ENCODE results near the gene SYNGR1.

The SYNGR1 gene

GRCh38 chr22:39369586-39369985 lies 19.8 kb downstream of the SYNGR1 start:
- TF ChIP-seq, protein P1, sequence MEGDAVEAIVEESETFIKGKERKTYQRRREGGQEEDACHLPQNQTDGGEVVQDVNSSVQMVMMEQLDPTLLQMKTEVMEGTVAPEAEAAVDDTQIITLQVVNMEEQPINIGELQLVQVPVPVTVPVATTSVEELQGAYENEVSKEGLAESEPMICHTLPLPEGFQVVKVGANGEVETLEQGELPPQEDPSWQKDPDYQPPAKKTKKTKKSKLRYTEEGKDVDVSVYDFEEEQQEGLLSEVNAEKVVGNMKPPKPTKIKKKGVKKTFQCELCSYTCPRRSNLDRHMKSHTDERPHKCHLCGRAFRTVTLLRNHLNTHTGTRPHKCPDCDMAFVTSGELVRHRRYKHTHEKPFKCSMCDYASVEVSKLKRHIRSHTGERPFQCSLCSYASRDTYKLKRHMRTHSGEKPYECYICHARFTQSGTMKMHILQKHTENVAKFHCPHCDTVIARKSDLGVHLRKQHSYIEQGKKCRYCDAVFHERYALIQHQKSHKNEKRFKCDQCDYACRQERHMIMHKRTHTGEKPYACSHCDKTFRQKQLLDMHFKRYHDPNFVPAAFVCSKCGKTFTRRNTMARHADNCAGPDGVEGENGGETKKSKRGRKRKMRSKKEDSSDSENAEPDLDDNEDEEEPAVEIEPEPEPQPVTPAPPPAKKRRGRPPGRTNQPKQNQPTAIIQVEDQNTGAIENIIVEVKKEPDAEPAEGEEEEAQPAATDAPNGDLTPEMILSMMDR (IDR thresholded peaks at IDR 0.05; ENCODE audit: borderline replicate concordance, control extremely low read depth, extremely low read depth, insufficient read depth, missing control alignments) = no peak
- no peak for DNase-seq (ENCODE audit: low spot score)
- in situ Hi-C loops (cut with MboI; ENCODE audit: low sequenced_read_pairs, unreplicated experiment) = no loop called here

DNA sequence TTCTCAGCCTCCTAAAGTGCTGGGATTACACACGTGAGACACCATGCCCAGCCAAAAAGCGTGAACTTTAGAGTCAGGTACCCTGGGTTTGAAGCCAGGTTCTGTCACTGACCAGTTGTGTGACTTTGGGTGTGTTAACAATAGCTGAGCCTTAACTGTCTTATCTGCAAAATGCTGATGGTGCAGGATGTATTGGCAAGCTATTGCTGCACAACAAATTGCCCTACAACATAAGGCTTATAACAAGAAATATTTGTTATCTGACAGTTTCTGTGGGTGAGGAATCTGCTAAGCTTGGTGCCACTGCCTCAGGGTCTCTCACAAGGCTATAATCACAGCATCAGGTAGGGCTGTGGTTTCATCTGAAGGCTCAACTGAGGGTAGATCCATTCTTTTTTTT lies 21.9 kb downstream of the SYNGR1 start:
- TF ChIP-seq, protein P1 (IDR thresholded peaks at IDR 0.05; ENCODE audit: borderline replicate concordance, control extremely low read depth, extremely low read depth, insufficient read depth, missing control alignments) = no peak
- in situ Hi-C loops (cut with MboI; ENCODE audit: low sequenced_read_pairs, unreplicated experiment) = no loop called here

DNA sequence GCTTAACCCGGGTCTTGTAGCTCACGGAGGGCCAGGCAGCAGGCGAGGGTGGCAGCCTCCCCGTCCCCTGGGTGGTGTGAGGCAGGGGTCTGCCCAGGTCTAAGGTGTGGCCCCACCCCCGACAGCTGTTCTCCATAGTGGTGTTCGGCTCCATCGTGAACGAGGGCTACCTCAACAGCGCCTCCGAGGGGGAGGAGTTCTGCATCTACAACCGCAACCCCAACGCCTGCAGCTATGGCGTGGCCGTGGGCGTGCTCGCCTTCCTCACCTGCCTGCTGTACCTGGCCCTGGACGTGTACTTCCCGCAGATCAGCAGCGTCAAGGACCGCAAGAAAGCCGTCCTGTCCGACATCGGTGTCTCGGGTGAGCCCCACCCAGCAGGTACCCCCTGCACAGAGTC lies 24.4 kb downstream of the SYNGR1 start:
- in situ Hi-C loops (cut with MboI; ENCODE audit: low sequenced_read_pairs, unreplicated experiment) = no loop called here
- no peak for DNase-seq (ENCODE audit: low spot score)
- TF ChIP-seq, protein P1 (IDR thresholded peaks at IDR 0.05; ENCODE audit: borderline replicate concordance, control extremely low read depth, extremely low read depth, insufficient read depth, missing control alignments) = no peak

More for the DNA sequence above, 21.9 kb downstream of the SYNGR1 start:
- DNase-seq (ENCODE audit: low spot score) = no peak

GRCh38 chr22:39374801-39375200 lies 25.0 kb downstream of the SYNGR1 start:
- TF ChIP-seq, protein P1 (IDR thresholded peaks at IDR 0.05; ENCODE audit: borderline replicate concordance, control extremely low read depth, extremely low read depth, insufficient read depth, missing control alignments) = no peak
- in situ Hi-C loops (cut with MboI; ENCODE audit: low sequenced_read_pairs, unreplicated experiment) = no loop called here
- DNase-seq (ENCODE audit: low spot score) = no peak

- TF ChIP-seq, protein P1 (IDR thresholded peaks at IDR 0.05; ENCODE audit: borderline replicate concordance, control extremely low read depth, extremely low read depth, insufficient read depth, missing control alignments) = no peak
- in situ Hi-C loops (cut with MboI; ENCODE audit: low sequenced_read_pairs, unreplicated experiment) = no loop called here
- DNase-seq (ENCODE audit: low spot score) = no peak
Observed at GRCh38 chr22:39375646-39376045, 25.9 kb downstream of the SYNGR1 start.

GRCh38 chr22:39379756-39380730 lies 30.3 kb downstream of the SYNGR1 start:
- TF ChIP-seq, protein P1 (IDR thresholded peaks at IDR 0.05; ENCODE audit: borderline replicate concordance, control extremely low read depth, extremely low read depth, insufficient read depth, missing control alignments) = no peak
- no peak for DNase-seq (ENCODE audit: low spot score)
- in situ Hi-C loops (cut with MboI; ENCODE audit: low sequenced_read_pairs, unreplicated experiment) = no loop called here
